GM19468 (cell line): ENCODE measurements around the gene MOK.

Source experiments
- ATAC-seq: cut with Tn5 transposase; IDR thresholded peaks from one replicate; pipeline ENCODE4 v1.9.1; 2021; ENCODE audit warnings: mild to moderate bottlenecking, moderate library complexity, moderate number of reproducible peaks; ENCODE audit not compliant: unreplicated experiment; ENCODE audit errors: extremely low read depth

Gene MOK

DNA sequence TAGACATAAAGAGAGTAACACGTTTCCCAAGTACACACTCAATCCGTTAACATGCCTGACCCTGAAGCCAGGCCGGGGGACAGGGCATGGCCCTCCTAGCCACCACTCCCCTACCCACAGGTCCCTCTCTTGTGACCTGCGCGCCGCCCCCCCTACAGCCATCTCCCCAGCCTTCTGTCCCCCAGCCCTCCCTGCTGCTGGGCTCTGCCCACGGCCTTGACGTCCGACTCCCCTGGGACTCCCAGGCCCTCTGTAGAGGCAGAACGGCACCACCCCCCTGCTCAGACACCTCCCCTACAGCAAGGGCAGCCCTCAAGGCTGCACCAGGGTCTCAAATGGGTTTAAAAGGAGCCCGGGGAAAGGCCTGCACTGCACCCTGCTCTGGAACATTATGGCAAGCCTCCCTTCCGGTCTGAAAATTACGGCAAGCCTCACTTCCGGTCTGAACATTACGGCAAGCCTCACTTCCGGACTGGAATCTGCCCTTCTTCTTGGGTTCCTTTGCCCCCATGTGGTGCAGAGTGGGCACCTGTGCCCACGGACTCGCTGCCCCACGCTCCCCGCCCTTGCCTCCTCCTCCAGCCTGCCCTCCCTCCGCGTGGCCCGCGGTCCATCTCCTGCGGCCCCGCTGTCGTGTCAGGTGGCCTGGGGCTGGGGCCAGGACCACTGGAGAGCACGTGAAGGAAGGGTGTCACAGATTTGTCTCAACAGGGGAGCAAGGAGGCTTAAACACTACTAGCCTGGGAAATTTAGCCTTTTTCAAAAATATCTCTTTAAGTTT, 77.6 kb downstream of the MOK start:
- no peak for ATAC-seq

- no peak for ATAC-seq
Observed at GRCh38 chr14:102226356-102227125, 78.4 kb downstream of the MOK start.

DNA sequence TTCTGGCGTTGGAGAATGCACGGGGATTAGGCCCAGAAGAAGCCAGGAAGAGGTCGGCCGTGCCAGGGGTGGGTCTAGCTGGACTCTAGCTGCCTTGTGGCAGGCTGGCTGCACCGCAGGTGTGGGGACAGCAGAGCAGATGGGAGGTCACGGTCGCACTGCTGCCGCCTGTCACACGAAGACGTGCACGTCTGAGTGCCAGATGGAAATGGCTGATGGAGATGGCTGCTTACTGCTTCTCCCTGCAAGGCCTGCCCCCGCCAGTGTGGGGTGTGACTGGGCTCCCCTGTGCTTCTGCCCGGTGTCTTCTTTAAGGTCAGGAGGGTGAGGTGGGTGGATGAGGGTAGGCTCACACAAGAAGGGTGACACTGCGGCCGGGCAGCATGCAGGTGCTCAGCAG, 79.0 kb downstream of the MOK start:
- ATAC-seq, result no peak

GRCh38 chr14:102225386-102225785, 79.6 kb downstream of the MOK start:
- no peak for ATAC-seq

- no peak for ATAC-seq
Observed at GRCh38 chr14:102223682-102224081, 81.3 kb downstream of the MOK start.

GRCh38 chr14:102222751-102223150, 82.2 kb downstream of the MOK start:
- ATAC-seq, result no peak

- no peak for ATAC-seq
Observed at GRCh38 chr14:102222009-102222575, 82.9 kb downstream of the MOK start.

DNA sequence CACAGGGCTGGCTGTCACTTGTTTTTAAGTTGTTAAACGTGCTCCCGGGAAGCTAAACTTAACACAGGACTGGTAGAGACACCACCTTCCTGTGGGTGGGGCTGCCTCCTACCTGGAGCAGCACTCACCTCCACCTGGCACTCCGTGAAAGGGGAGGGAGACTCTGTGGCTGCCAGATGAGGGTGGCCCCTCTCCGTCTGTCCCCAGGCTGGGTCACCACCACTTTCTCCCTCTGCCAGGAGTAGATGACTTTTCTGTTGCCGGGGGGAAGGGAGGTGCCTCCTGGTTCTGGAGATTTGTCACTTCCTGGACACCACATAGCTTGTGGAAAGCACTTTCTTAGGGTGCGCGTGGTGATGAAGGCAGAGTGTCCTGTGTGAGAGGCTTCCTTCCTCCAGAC, 83.9 kb downstream of the MOK start:
- ATAC-seq, result no peak

DNA sequence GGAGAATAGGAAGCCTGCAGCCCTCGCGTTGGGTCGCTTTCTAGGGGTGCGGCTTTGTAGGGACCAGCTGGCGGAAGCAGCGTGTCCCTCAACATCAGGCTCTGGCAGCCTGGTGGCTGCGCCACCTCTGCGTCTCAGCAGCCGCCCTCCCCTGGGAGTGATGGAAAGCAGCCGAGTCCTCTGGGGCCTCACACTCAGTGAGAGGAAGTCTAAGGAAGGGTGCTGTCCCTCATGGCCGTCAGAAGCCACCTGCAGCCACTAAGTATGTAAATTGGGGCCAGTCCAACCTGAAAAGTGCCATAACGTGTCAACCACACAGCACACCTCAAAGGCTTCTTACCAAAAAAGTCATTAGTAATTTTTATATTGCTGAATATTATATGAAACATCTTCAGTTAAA, 84.9 kb downstream of the MOK start:
- no peak for ATAC-seq

DNA sequence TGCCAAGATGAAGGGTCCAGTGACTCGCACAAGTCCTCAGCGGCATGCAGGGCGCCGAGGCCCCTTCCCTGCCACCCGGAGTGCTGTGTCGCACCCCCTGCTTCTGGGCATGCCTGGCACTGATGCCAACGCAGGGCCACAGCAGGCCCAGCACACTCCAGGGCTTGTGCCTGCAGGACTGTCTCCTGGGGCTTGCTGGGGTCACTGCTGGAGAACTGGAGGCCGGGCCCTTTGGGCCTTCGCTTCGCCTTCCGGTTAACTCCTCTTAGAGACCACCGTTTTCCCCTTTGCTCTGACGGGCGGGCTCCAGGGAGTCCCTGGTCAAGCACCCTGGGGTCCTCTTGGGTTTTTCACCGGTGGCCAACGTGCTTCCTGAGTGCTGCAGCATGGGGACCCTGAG, 85.6 kb downstream of the MOK start:
- no peak for ATAC-seq

GRCh38 chr14:102218688-102219087, 86.3 kb downstream of the MOK start:
- no peak for ATAC-seq

- no peak for ATAC-seq
Observed at GRCh38 chr14:102217987-102218421, 87.0 kb downstream of the MOK start.

DNA sequence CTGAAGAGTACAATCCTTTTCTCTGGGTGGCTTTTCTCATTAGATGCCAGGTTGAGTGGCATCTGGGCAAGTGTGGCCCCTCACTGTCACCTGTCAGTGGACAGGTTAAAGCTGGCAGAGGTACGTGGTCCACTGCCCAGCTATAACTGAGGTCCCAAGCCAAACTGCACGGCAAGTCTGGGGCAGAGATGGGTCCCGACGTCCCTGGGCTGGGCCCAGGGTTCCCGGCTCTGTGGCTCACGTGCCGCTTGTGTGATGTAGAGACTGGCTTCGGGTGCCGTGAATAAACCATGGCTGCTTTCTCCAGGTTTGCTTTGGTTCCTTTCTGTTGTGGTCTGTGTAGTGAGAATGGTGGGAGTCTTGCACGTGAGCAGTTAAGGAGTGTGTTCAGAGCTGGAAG, 87.6 kb downstream of the MOK start:
- no peak for ATAC-seq

GRCh38 chr14:102215576-102216250, 89.3 kb downstream of the MOK start:
- ATAC-seq, result no peak

DNA sequence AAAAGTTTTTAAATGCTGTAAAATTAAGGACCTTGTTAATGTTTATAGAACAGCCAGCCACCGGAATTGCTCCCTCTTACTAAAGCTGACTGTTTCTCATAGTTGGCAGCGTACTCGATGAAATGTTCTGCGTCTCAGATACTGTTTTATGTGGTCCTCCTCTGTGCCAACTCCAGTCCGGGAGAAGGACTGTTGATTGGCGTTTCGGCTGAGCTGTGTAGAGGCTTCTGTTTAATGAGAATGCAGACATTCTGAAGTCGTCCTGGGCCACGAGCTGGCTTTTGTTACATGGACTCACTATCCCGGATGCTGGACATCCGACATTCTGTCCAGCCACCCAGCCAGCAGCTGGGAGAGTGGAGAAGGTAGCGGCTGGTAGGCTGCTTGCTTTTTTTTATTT, 89.9 kb downstream of the MOK start:
- ATAC-seq, result no peak

GRCh38 chr14:102213984-102214658, 90.8 kb downstream of the MOK start:
- no peak for ATAC-seq

- no peak for ATAC-seq
Observed at GRCh38 chr14:102213470-102213869, 91.5 kb downstream of the MOK start.

DNA sequence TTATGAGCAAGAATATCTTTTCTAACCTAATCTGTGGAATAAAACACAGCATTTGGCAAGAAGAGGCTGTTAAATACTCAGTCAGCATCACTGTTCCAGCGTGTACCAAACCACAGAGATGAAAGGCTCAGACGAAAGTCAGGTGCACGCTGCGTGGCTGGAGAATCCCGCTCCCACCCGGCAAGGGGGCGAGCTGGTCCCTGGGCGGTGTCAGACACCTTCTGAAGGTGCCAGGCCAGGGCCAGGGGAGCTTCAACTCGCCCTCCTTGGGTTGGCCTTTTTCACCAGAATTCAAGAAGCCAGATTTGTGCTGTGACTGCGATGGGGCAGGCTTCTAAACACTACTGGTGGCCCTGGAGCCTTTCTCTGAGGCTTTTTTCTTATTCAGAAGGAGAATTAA, 92.1 kb downstream of the MOK start:
- ATAC-seq, result no peak

GRCh38 chr14:102212356-102212755, 92.6 kb downstream of the MOK start:
- ATAC-seq, result no peak

GRCh38 chr14:102211240-102211639, 93.7 kb downstream of the MOK start:
- ATAC-seq, result no peak
